Chondrocyte (in vitro differentiated cells): ENCODE measurements around the gene ERV3-1. TPM values are rescaled to one million over a fixed set of nuclear protein-coding genes. Genes with fewer than 3 reads are reported as not detected.

Experiments used
- DNase-seq: peaks from one replicate; pipeline ENCODE4 v3.0.0; 2021; ENCODE audit warnings: mixed read lengths, low spot score
- H3K27ac Mint-ChIP-seq: one replicate; pipeline ENCODE4 v1.8.0; 2021; ENCODE audit warnings: mild to moderate bottlenecking, moderate library complexity, mixed read lengths; ENCODE audit not compliant: unreplicated experiment
- H3K27me3 Mint-ChIP-seq: 2 replicates; pipeline ENCODE4 v1.8.0; 2021; ENCODE audit warnings: low read depth, mixed read lengths
- H3K36me3 Mint-ChIP-seq: 2 replicates; pipeline ENCODE4 v1.8.0; 2021; ENCODE audit warnings: low read depth, mixed read lengths
- H3K4me1 Mint-ChIP-seq: 2 replicates; pipeline ENCODE4 v1.8.0; 2021; ENCODE audit warnings: low read depth, mild to moderate bottlenecking, mixed read lengths
- H3K4me3 Mint-ChIP-seq: one replicate; pipeline ENCODE4 v1.8.0; 2021; ENCODE audit warnings: mild to moderate bottlenecking, moderate library complexity, mixed read lengths; ENCODE audit not compliant: unreplicated experiment
- H3K9me3 Mint-ChIP-seq: 2 replicates; pipeline ENCODE4 v1.8.0; 2021; ENCODE audit warnings: low read depth, mixed read lengths
- CTCF ChIP-seq: fragments of 200-600 bp; sonication (generic); IDR thresholded peaks from 2 replicates; pipeline ENCODE4 v1.5.0; 2021; ENCODE audit warnings: antibody characterized with exemption, mild to moderate bottlenecking, moderate library complexity
- total RNA-seq: library from RNA; stranded (reverse); gene quantifications from 3 replicates; pipeline ENCODE4 v1.2.1, GENCODE V29; 2021

The ERV3-1 gene
- total RNA-seq, 1 donor from 2014 or later, result 10.8 TPM

GRCh38 chr7:64990936-64991335 lies 15.6 kb downstream of the ERV3-1 start, which contains the start of gene ZNF117:
TSS of gene ZNF117 (minus strand) at chr7:64991036.
- TF ChIP-seq CTCF, result no peak
- Mint-ChIP-seq H3K4me1 (no peaks in the 10 kb centered on the region), H3K27ac (no peak within 1 kb of the TSS), H3K27me3 (no peaks in the 10 kb centered on the region), H3K4me3 (no peak within 1 kb of the TSS), H3K9me3 (peaks cover 77% of the 10 kb centered on the region), H3K36me3 (peaks cover 66% of the 10 kb centered on the region)
- DNase-seq, result no peak

GRCh38 chr7:64990216-64990615 lies 16.3 kb downstream of the ERV3-1 start:
- peaks cover 80% of the 10 kb centered on the region for H3K9me3 Mint-ChIP-seq
- H3K27me3 Mint-ChIP-seq, result no peaks in the 10 kb centered on the region

GRCh38 chr7:64978497-64979203 lies 27.8 kb downstream of the ERV3-1 start:
- H3K27me3 Mint-ChIP-seq, result no peaks in the 10 kb centered on the region
- DNase-seq, result no peak
- TF ChIP-seq CTCF, result no peak
- no peak overlapping the region for H3K4me3 Mint-ChIP-seq
- H3K36me3 Mint-ChIP-seq, result peaks cover 68% of the 10 kb centered on the region
- peaks cover 70% of the 10 kb centered on the region for H3K9me3 Mint-ChIP-seq
- H3K27ac Mint-ChIP-seq, result no peak overlapping the region
- H3K4me1 Mint-ChIP-seq, result no peaks in the 10 kb centered on the region

More at GRCh38 chr7:64990216-64990615, 16.3 kb downstream of the ERV3-1 start:
- no peaks in the 10 kb centered on the region for H3K4me1 Mint-ChIP-seq
- no peak for TF ChIP-seq CTCF
- no peak for DNase-seq
- H3K4me3 Mint-ChIP-seq, result no peak overlapping the region
- peaks cover 70% of the 10 kb centered on the region for H3K36me3 Mint-ChIP-seq
- no peak overlapping the region for H3K27ac Mint-ChIP-seq

- H3K27me3 Mint-ChIP-seq, result no peaks in the 10 kb centered on the region
- H3K36me3 Mint-ChIP-seq, result peaks cover 14% of the 10 kb centered on the region
- peaks cover 55% of the 10 kb centered on the region for H3K9me3 Mint-ChIP-seq
- H3K4me1 Mint-ChIP-seq, result no peaks in the 10 kb centered on the region
- DNase-seq, result no peak
- TF ChIP-seq CTCF, result no peak
- H3K4me3 Mint-ChIP-seq, result no peak overlapping the region
- H3K27ac Mint-ChIP-seq, result no peak overlapping the region
Observed at GRCh38 chr7:64965594-64965993, 40.9 kb downstream of the ERV3-1 start.

GRCh38 chr7:64959072-64959747 lies 47.3 kb downstream of the ERV3-1 start:
- Mint-ChIP-seq H3K27me3 (no peaks in the 10 kb centered on the region), H3K4me3 (no peak overlapping the region), H3K9me3 (peaks cover 32% of the 10 kb centered on the region), H3K4me1 (no peaks in the 10 kb centered on the region), H3K36me3 (peaks cover 4% of the 10 kb centered on the region), H3K27ac (no peak overlapping the region)
- no peak for DNase-seq
- no peak for TF ChIP-seq CTCF
